Measurements from ENCODE around the gene RNASE7. TPM values are rescaled to one million over a fixed set of nuclear protein-coding genes. Genes with fewer than 3 reads are reported as not detected.
"Not testable (repeated sequence)": the region's sequence is repeated elsewhere in the genome, so short reads cannot be mapped to it uniquely, and the experiment has no call there.

RNASE7 gene
- total RNA-seq, 1 donor from 2014 or later = not detected

GRCh38 chr14:21036751-21037150 is 5.4 kb upstream of the RNASE7 start:
- peaks cover 18% of the 10 kb centered on the region for H3K4me1 ChIP-seq

GRCh38 chr14:21037156-21037555 is 5.0 kb upstream of the RNASE7 start:
- intact Hi-C loops (cut with DNase I) = no loop called here
- no peak for DNase-seq
- Histone ChIP-seq H3K27ac (no peak overlapping the region), H3K4me3 (no peak overlapping the region), H3K9me3 (no peaks in the 10 kb centered on the region), H3K36me3 (no peaks in the 10 kb centered on the region), H3K27me3 (no peaks in the 10 kb centered on the region), H3K4me1 (peaks cover 18% of the 10 kb centered on the region)
- TF ChIP-seq CTCF (IDR thresholded peaks at IDR 0.05) = no peak
- ATAC-seq = no peak

More at GRCh38 chr14:21036751-21037150, 5.4 kb upstream of the RNASE7 start:
- no peak overlapping the region for H3K4me3 ChIP-seq
- intact Hi-C loops (cut with DNase I) = no loop called here
- no peak for DNase-seq
- H3K36me3 ChIP-seq = no peaks in the 10 kb centered on the region
- no peaks in the 10 kb centered on the region for H3K9me3 ChIP-seq
- no peaks in the 10 kb centered on the region for H3K27me3 ChIP-seq
- TF ChIP-seq CTCF (IDR thresholded peaks at IDR 0.05) = no peak
- H3K27ac ChIP-seq = no peak overlapping the region
- ATAC-seq = no peak

- Histone ChIP-seq H3K4me3 (no peak overlapping the region), H3K4me1 (peaks cover 29% of the 10 kb centered on the region), H3K36me3 (no peaks in the 10 kb centered on the region), H3K27me3 (no peaks in the 10 kb centered on the region), H3K9me3 (no peaks in the 10 kb centered on the region), H3K27ac (peak overlapping the region; percentile 64)
- DNase-seq (peak; percentile 75), ATAC-seq (peak; percentile 83)
- intact Hi-C loops (cut with DNase I) = no loop called here
- TF ChIP-seq CTCF (IDR thresholded peaks at IDR 0.05) = no peak
These were observed 3.4 kb upstream of the RNASE7 start for GRCh38 chr14:21038441-21039422.

GRCh38 chr14:21039585-21040369 is 2.4 kb upstream of the RNASE7 start:
- peak; percentile 58 for ATAC-seq
- TF ChIP-seq CTCF (IDR thresholded peaks at IDR 0.05) = peak; percentile 69
- Histone ChIP-seq H3K27me3 (no peaks in the 10 kb centered on the region), H3K36me3 (no peaks in the 10 kb centered on the region), H3K9me3 (no peaks in the 10 kb centered on the region), H3K27ac (peak overlapping the region; percentile 64), H3K4me3 (no peak overlapping the region), H3K4me1 (peaks cover 30% of the 10 kb centered on the region)
- intact Hi-C loops (cut with DNase I) = no loop called here
- DNase-seq = no peak

GRCh38 chr14:21040370-21040925 is 1.7 kb upstream of the RNASE7 start:
- Histone ChIP-seq H3K36me3 (no peaks in the 10 kb centered on the region), H3K27ac (no peak overlapping the region), H3K27me3 (no peaks in the 10 kb centered on the region), H3K4me1 (peaks cover 30% of the 10 kb centered on the region), H3K9me3 (no peaks in the 10 kb centered on the region), H3K4me3 (no peak overlapping the region)
- DNase-seq (no peak), ATAC-seq (no peak)
- intact Hi-C loops (cut with DNase I) = no loop called here
- TF ChIP-seq CTCF (IDR thresholded peaks at IDR 0.05) = no peak

GRCh38 chr14:21040941-21041340 is 1.2 kb upstream of the RNASE7 start:
- H3K27ac ChIP-seq; DNase-seq; H3K4me3 ChIP-seq; ATAC-seq; intact Hi-C loops (cut with DNase I); H3K27me3 ChIP-seq; H3K36me3 ChIP-seq; H3K9me3 ChIP-seq: not testable (repeated sequence)
- H3K4me1 ChIP-seq = peaks cover 30% of the 10 kb centered on the region
